Urinary bladder (tissue), 4 donors: ENCODE results near the gene NUP133. TPM values are rescaled to one million over a fixed set of nuclear protein-coding genes. Genes with fewer than 3 reads are reported as not detected.
A peak's percentile ranks its signal among the peaks of the same experiment; 100 is the strongest.

Experiments
- DNase-seq: peaks from one replicate; pipeline ENCODE4 v3.0.0-alpha.2; 2015; ENCODE audit errors: extremely low spot score
- H3K27ac ChIP-seq: one replicate; pipeline ENCODE4 v1.5.1; 2013; ENCODE audit warnings: low read depth, mild to moderate bottlenecking, moderate library complexity
- H3K36me3 ChIP-seq: one replicate; pipeline ENCODE4 v1.6.1; 2013; ENCODE audit warnings: mild to moderate bottlenecking, moderate library complexity; ENCODE audit not compliant: insufficient read depth
- H3K4me1 ChIP-seq: one replicate; pipeline ENCODE4 v1.6.1; 2013; ENCODE audit warnings: mild to moderate bottlenecking, moderate library complexity; ENCODE audit not compliant: insufficient read depth
- H3K4me3 ChIP-seq: one replicate; pipeline ENCODE4 v1.5.1; 2013; ENCODE audit warnings: low read depth, low read length
- WGBS: extraction: QIAGEN DNeasy Blood & Tissue Kit; methylation state at CpG from one replicate; pipeline ENCODE4 v1.1.7; 2013; 5-methylcytosine and 5-hydroxymethylcytosine counted together
- polyA plus RNA-seq: library from polyadenylated mRNA; stranded (reverse); fragments of 200-250 nt; gene quantifications from one replicate; pipeline ENCODE4 v1.2.3, GENCODE V29; 2013
- total RNA-seq: library from RNA; depleted of rRNA; stranded (reverse); fragments of >200 nt; gene quantifications from one replicate; pipeline ENCODE4 v1.2.3, GENCODE V29; 2014
- donor health status: healthy with polysubstance abuse.
- donor health status: healthy.

The NUP133 gene
- 50.2 TPM for total RNA-seq
- 18.5 TPM for polyA plus RNA-seq

GRCh38 chr1:229507951-229508822 is at the start of gene NUP133:
Gene NUP133 (minus strand): TSS chr1:229508341. CDS start chr1:229508249, 92 bp downstream.
- DNase-seq = peak; percentile 98
- Histone ChIP-seq H3K4me3 (peak within 1 kb of the TSS; percentile 75), H3K36me3 (no peaks in the 10 kb centered on the region), H3K27ac (peak within 1 kb of the TSS; percentile 93), H3K4me1 (no peaks in the 10 kb centered on the region)
- under 1% methylated on average over 65 of the region's 65 CpGs for WGBS

- no peak for DNase-seq
- Histone ChIP-seq H3K4me3 (peak overlapping the region; percentile 94), H3K4me1 (no peaks in the 10 kb centered on the region), H3K27ac (no peak overlapping the region), H3K36me3 (no peaks in the 10 kb centered on the region)
- WGBS = 21% methylated on average over 5 of the region's 5 CpGs
These were observed 49.2 kb upstream of the NUP133 start for GRCh38 chr1:229557200-229557850.

GRCh38 chr1:229554886-229555621 is 46.9 kb upstream of the NUP133 start:
- Histone ChIP-seq H3K27ac (no peak overlapping the region), H3K36me3 (no peaks in the 10 kb centered on the region), H3K4me3 (no peak overlapping the region), H3K4me1 (no peaks in the 10 kb centered on the region)
- WGBS = 73% methylated on average over 10 of the region's 10 CpGs
- no peak for DNase-seq

GRCh38 chr1:229553621-229554130 is 45.5 kb upstream of the NUP133 start:
- Histone ChIP-seq H3K4me1 (no peaks in the 10 kb centered on the region), H3K27ac (no peak overlapping the region), H3K36me3 (no peaks in the 10 kb centered on the region), H3K4me3 (no peak overlapping the region)
- WGBS = 93% methylated on average over 7 of the region's 7 CpGs
- no peak for DNase-seq

GRCh38 chr1:229552732-229553131 is 44.6 kb upstream of the NUP133 start:
- Histone ChIP-seq H3K36me3 (no peaks in the 10 kb centered on the region), H3K4me3 (no peak overlapping the region), H3K27ac (no peak overlapping the region), H3K4me1 (no peaks in the 10 kb centered on the region)
- WGBS = 66% methylated on average over 5 of the region's 5 CpGs
- no peak for DNase-seq

GRCh38 chr1:229550812-229551567 is 42.8 kb upstream of the NUP133 start:
- Histone ChIP-seq H3K36me3 (no peaks in the 10 kb centered on the region), H3K4me1 (no peaks in the 10 kb centered on the region), H3K4me3 (no peak overlapping the region), H3K27ac (no peak overlapping the region)
- WGBS = 65% methylated on average over 3 of the region's 3 CpGs
- no peak for DNase-seq

GRCh38 chr1:229547542-229547941 is 39.4 kb upstream of the NUP133 start:
- Histone ChIP-seq H3K4me3 (no peak overlapping the region), H3K36me3 (no peaks in the 10 kb centered on the region), H3K27ac (no peak overlapping the region), H3K4me1 (no peaks in the 10 kb centered on the region)
- DNase-seq = no peak
- 96% methylated on average over 7 of the region's 7 CpGs for WGBS

- H3K36me3 ChIP-seq = no peaks in the 10 kb centered on the region
- 91% methylated on average over 1 of the region's 1 CpG for WGBS
- H3K4me3 ChIP-seq = no peak overlapping the region
- H3K27ac ChIP-seq = no peak overlapping the region
- no peaks in the 10 kb centered on the region for H3K4me1 ChIP-seq
- DNase-seq = no peak
These were observed 36.4 kb upstream of the NUP133 start for GRCh38 chr1:229544587-229544986.

GRCh38 chr1:229539863-229540506 is 31.8 kb upstream of the NUP133 start:
- H3K4me1 ChIP-seq = no peaks in the 10 kb centered on the region
- H3K36me3 ChIP-seq = peaks cover 3% of the 10 kb centered on the region
- WGBS = 93% methylated on average over 6 of the region's 6 CpGs
- no peak overlapping the region for H3K4me3 ChIP-seq
- DNase-seq = no peak
- no peak overlapping the region for H3K27ac ChIP-seq

GRCh38 chr1:229538945-229539344 is 30.8 kb upstream of the NUP133 start:
- 92% methylated on average over 5 of the region's 5 CpGs for WGBS
- Histone ChIP-seq H3K4me3 (no peak overlapping the region), H3K27ac (no peak overlapping the region), H3K4me1 (no peaks in the 10 kb centered on the region), H3K36me3 (peaks cover 3% of the 10 kb centered on the region)
- no peak for DNase-seq

- Histone ChIP-seq H3K4me1 (no peaks in the 10 kb centered on the region), H3K4me3 (no peak overlapping the region), H3K36me3 (peaks cover 3% of the 10 kb centered on the region), H3K27ac (no peak overlapping the region)
- 78% methylated on average over 4 of the region's 4 CpGs for WGBS
- DNase-seq = no peak
These were observed 29.8 kb upstream of the NUP133 start for GRCh38 chr1:229537894-229538293.

- no peak overlapping the region for H3K4me3 ChIP-seq
- no peak for DNase-seq
- H3K36me3 ChIP-seq = peaks cover 5% of the 10 kb centered on the region
- no peaks in the 10 kb centered on the region for H3K4me1 ChIP-seq
- no peak overlapping the region for H3K27ac ChIP-seq
These were observed 28.8 kb upstream of the NUP133 start for GRCh38 chr1:229536982-229537381.

- no peaks in the 10 kb centered on the region for H3K4me1 ChIP-seq
- no peak overlapping the region for H3K27ac ChIP-seq
- no peak overlapping the region for H3K4me3 ChIP-seq
- no peak for DNase-seq
- H3K36me3 ChIP-seq = peaks cover 5% of the 10 kb centered on the region
These were observed 27.1 kb upstream of the NUP133 start for GRCh38 chr1:229535230-229535629.
